GM12878 (cell line): ENCODE data around the gene MRC2.

Experiments used
- EZH2 ChIP-seq: IDR thresholded peaks from 2 replicates; pipeline ENCODE4 v1.6.1; 2012; ENCODE audit warnings: low read depth, mild to moderate bottlenecking, control low read depth, inconsistent platforms, low read length, borderline replicate concordance; ENCODE audit not compliant: control insufficient read depth
- MXI1 ChIP-seq: fragments of 150-350 bp; IDR thresholded peaks from 2 replicates; pipeline ENCODE4 v1.6.1; 2011; ENCODE audit warnings: low read depth, mild to moderate bottlenecking, inconsistent platforms, low read length, improper control_type of control experiment
- POLR2AphosphoS5 ChIP-seq: IDR thresholded peaks from 2 replicates; pipeline ENCODE4 v1.6.1; 2011; ENCODE audit warnings: mild to moderate bottlenecking, low read length, inconsistent platforms

GRCh38 chr17:62717589-62717855 is 90.1 kb downstream of the MRC2 start:
- TF ChIP-seq POLR2AphosphoS5, result no peak
- TF ChIP-seq EZH2, result no peak
- TF ChIP-seq MXI1, result no peak
